Esophagus muscularis mucosa (tissue), 4 donors: Measurements from ENCODE around the gene FBRS. TPM values are rescaled to one million over a fixed set of nuclear protein-coding genes. Genes with fewer than 3 reads are reported as not detected.

Source experiments
- DNase-seq: peaks from one replicate; pipeline ENCODE4 v3.0.0-alpha.2; 2017; ENCODE audit errors: extremely low spot score
- H3K27ac ChIP-seq, 4 donors: fragments of 200-600 bp; sonication (generic); replicated peaks in 1 of 4; 1 replicate in 3 of 4; 2 replicates in 1 of 4; pipeline ENCODE4 v1.5.1; 2016 to 2019; ENCODE audit warnings: mild to moderate bottlenecking in 1 of 4
- H3K27me3 ChIP-seq, 4 donors: fragments of 200-600 bp; sonication (generic); one replicate each; pipeline versions ENCODE4 v1.5.1 to v1.6.0; 2016 to 2019
- H3K36me3 ChIP-seq, 4 donors: fragments of 200-600 bp; sonication (generic); one replicate each; pipeline ENCODE4 v1.5.1; 2016 to 2019
- H3K4me1 ChIP-seq, 4 donors: fragments of 200-600 bp; sonication (generic); one replicate each; pipeline ENCODE4 v1.5.1; 2016 to 2019
- H3K4me3 ChIP-seq, 4 donors: fragments of 200-600 bp; sonication (generic); 1 replicate in 2 of 4; 2 replicates in 2 of 4; pipeline ENCODE4 v1.5.1; 2016 to 2019; ENCODE audit warnings: mild to moderate bottlenecking in 4 of 4, moderate library complexity in 1 of 4
- H3K9me3 ChIP-seq, 4 donors: fragments of 200-600 bp; sonication (generic); 1 replicate in 3 of 4; 2 replicates in 1 of 4; pipeline ENCODE4 v1.5.1; 2016 to 2019
- EP300 ChIP-seq: sonication (generic); formaldehyde crosslinking; IDR thresholded peaks from one replicate; pipeline ENCODE4 v1.6.1; 2017; ENCODE audit warnings: antibody characterized with exemption
- POLR2A ChIP-seq: fragments of 450-650 bp; IDR thresholded peaks from one replicate; pipeline ENCODE4 v1.6.1; 2017; ENCODE audit warnings: antibody characterized with exemption, moderate library complexity, mild to moderate bottlenecking, low read depth
- POLR2AphosphoS5 ChIP-seq, 2 donors: sonication (generic); formaldehyde crosslinking; IDR thresholded peaks; one replicate each; pipeline ENCODE4 v1.6.1; 2017; ENCODE audit warnings: antibody characterized with exemption in 2 of 2
- WGBS: methylation state at CpG from one replicate; pipeline ENCODE4 v1.1.5; 2018; 5-methylcytosine and 5-hydroxymethylcytosine counted together
- intact Hi-C: fragments of 100-400 bp; cut with DNase I; formaldehyde crosslinking; loops from one replicate; pipeline ENCODE4 v1.15.1; 2023
- total RNA-seq, 4 donors: library from RNA; depleted of rRNA; stranded (reverse); fragments of >200 nt; gene quantifications; one replicate each; pipeline versions ENCODE4 v1.1.0 to v1.2.1, GENCODE V29; 2016
- TF ChIP-seq, protein P1 (sequence below), 3 experiments: fragments of 200-600 bp in 2 of 3; fragments of 450-650 bp in 1 of 3; sonication (generic) in 2 of 3; IDR thresholded peaks; one replicate each; pipeline ENCODE4 v1.5.1; 2017 to 2019; ENCODE audit warnings: antibody characterized with exemption in 3 of 3, mild to moderate bottlenecking in 2 of 3, moderate library complexity in 1 of 3

FBRS gene
- total RNA-seq, 4 donors from 2014 or later: 26.2 to 63.4 (median 37.8) TPM

DNA sequence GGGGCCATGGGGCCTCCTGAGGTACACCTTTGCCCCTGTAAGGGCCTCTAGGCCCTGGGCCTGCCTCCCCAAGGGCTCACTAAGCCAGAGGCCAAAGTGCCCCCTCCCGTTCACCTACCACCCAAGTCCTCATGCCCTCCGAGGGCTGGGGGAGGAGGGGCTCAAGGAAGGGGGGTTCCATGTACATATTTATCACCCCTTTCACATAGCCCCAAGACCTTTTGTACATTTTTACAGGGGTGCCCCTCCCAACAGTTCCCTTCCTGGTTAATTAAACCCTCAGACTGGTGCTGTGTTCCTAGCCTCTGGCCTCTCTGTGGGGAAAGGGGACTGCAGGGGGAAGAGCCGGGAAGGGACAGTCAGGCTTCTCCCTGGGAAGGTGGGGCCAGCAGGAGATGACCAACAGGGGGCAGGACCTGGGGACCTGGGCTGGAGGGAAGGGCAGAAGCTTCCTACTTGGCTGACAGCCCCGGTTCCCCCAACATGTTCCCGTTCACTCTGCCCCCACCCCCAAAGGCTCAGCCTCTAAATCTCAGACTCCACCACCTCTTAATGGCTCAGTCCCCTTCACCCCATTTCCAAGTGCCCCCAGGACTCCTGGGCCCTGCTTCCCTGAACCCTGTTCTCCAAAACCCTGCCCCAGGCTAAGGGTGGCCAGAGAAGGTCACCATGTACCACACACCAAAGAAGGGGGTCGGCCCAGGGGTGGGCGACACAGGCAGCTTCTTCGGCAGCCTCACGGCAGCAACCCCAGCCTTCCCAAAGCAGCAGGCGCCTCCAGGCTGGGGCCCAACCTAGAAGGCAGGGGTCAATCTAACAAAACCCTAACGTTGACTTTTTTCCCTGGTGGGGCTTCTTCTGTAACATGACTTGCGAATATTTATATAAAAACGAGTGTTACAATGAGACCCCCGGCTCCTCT is 11.9 kb downstream of the FBRS start:
- H3K27me3 ChIP-seq: no peaks in the 10 kb centered on the region
- WGBS: 82% methylated on average over 14 of the region's 14 CpGs
- no peak overlapping the region for H3K4me3 ChIP-seq
- H3K27ac ChIP-seq: no peak overlapping the region
- peaks cover 0 to 18% (median under 1%) of the 10 kb centered on the region in 4 donors for H3K4me1 ChIP-seq
- DNase-seq: no peak
- intact Hi-C loops: no loop called here
- no peak for TF ChIP-seq POLR2AphosphoS5 (IDR thresholded peaks at IDR 0.05)
- no peak for TF ChIP-seq POLR2A
- TF ChIP-seq EP300: no peak
- TF ChIP-seq, protein P1, sequence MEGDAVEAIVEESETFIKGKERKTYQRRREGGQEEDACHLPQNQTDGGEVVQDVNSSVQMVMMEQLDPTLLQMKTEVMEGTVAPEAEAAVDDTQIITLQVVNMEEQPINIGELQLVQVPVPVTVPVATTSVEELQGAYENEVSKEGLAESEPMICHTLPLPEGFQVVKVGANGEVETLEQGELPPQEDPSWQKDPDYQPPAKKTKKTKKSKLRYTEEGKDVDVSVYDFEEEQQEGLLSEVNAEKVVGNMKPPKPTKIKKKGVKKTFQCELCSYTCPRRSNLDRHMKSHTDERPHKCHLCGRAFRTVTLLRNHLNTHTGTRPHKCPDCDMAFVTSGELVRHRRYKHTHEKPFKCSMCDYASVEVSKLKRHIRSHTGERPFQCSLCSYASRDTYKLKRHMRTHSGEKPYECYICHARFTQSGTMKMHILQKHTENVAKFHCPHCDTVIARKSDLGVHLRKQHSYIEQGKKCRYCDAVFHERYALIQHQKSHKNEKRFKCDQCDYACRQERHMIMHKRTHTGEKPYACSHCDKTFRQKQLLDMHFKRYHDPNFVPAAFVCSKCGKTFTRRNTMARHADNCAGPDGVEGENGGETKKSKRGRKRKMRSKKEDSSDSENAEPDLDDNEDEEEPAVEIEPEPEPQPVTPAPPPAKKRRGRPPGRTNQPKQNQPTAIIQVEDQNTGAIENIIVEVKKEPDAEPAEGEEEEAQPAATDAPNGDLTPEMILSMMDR (IDR thresholded peaks at IDR 0.05): no peak
- H3K36me3 ChIP-seq: peaks cover 49 to 66% (median 60%) of the 10 kb centered on the region in 4 donors
- H3K9me3 ChIP-seq: no peaks in the 10 kb centered on the region

DNA sequence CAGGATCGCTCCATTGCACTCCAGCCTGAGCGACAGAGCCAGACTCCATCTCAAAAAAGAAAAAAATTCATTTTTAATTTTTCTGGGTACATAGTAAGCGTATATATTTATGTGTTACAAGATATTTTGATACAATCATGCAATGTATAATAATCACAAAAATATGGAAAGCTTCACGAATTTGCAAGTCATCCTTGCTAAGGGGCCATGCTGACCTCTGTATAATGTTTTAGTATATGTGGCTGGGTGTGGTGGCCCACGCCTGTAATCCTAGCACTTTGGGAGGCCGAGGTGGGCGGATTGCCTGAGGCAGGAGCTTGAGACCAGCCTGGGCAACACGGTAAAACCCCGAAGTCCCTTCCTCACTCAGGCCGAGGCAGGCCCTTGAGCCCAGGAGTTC is 16.9 kb downstream of the FBRS start:
- no peaks in the 10 kb centered on the region for H3K4me1 ChIP-seq
- DNase-seq: no peak
- 93% methylated on average over 10 of the region's 10 CpGs for WGBS
- intact Hi-C loops: no loop called here
- H3K36me3 ChIP-seq: peaks cover 2 to 16% (median 11%) of the 10 kb centered on the region in 4 donors
- no peak overlapping the region for H3K4me3 ChIP-seq
- TF ChIP-seq, protein P1 (IDR thresholded peaks at IDR 0.05): no peak
- no peak for TF ChIP-seq EP300
- no peak for TF ChIP-seq POLR2AphosphoS5 (IDR thresholded peaks at IDR 0.05)
- TF ChIP-seq POLR2A: no peak
- no peak overlapping the region for H3K27ac ChIP-seq
- H3K27me3 ChIP-seq: no peaks in the 10 kb centered on the region
- no peaks in the 10 kb centered on the region for H3K9me3 ChIP-seq

DNA sequence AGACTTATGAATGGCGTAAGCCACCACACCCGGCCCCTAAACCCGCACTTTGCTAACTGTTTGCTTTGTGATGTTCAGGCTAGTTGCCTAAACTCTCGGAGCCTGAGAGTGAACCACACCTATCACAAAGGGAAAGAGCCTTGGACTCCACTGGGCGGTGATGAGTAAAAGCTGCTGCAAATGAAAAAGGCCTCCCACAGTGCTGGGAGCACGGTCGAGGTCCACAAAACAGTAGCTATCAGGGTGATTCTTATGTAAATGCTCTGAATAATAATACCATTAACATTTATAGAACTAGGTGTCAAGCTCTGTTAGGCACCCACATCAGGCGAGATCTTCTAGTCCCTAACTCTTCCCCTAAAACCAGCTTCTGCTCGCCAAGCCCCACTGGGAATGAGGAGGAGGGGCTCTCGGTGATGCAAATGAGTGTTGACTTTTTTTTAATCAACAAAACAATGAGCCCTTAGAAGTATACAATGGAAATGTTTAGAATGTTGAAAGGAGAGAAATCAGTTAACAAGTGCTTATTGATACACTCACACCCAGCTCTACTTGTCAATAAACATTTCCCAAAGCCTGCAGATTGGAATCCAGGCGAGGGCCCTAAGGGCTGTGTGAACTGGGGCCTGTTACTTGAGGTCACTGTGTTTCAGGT is 19.8 kb downstream of the FBRS start:
- TF ChIP-seq POLR2AphosphoS5 (IDR thresholded peaks at IDR 0.05): no peak
- TF ChIP-seq POLR2A: no peak
- TF ChIP-seq, protein P1 (IDR thresholded peaks at IDR 0.05): no peak
- no peak for TF ChIP-seq EP300
- no peak overlapping the region for H3K4me3 ChIP-seq
- no peaks in the 10 kb centered on the region for H3K36me3 ChIP-seq
- intact Hi-C loops: no loop called here
- DNase-seq: no peak
- H3K27me3 ChIP-seq: no peaks in the 10 kb centered on the region
- 69% methylated on average over 9 of the region's 11 CpGs for WGBS
- no peaks in the 10 kb centered on the region for H3K9me3 ChIP-seq
- H3K27ac ChIP-seq: no peak overlapping the region
- no peaks in the 10 kb centered on the region for H3K4me1 ChIP-seq

DNA sequence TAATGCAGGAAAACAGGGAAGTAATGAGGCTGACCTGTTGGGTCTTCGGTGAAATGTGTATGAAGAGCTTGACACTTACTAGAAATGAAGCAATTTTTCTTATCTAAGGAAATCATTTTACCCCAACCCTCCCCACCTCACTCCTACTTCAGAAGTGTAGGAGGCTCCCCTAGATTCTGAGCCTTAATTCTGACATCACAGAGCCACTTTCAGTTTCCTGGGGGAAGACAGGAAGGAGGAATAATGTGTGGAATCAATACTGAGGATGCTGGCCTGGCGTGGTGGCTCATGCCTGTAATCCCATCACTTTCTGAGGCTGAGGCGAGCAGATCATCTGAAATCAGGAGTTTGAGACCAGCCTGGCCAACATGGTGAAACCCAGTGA is 20.3 kb downstream of the FBRS start:
- H3K4me1 ChIP-seq: no peaks in the 10 kb centered on the region
- no peak for DNase-seq
- intact Hi-C loops: no loop called here
- WGBS: 80% methylated on average over 3 of the region's 3 CpGs
- H3K36me3 ChIP-seq: no peaks in the 10 kb centered on the region
- H3K27me3 ChIP-seq: no peaks in the 10 kb centered on the region
- no peak overlapping the region for H3K4me3 ChIP-seq
- no peaks in the 10 kb centered on the region for H3K9me3 ChIP-seq
- H3K27ac ChIP-seq: no peak overlapping the region
- TF ChIP-seq, protein P1 (IDR thresholded peaks at IDR 0.05): no peak
- TF ChIP-seq POLR2AphosphoS5 (IDR thresholded peaks at IDR 0.05) (no peak), POLR2A (no peak), EP300 (no peak)
